HepG2 (cell line): Measurements from ENCODE around the gene PPP1R12B. TPM values are rescaled to one million over a fixed set of nuclear protein-coding genes. Genes with fewer than 3 reads are reported as not detected.
"Not testable (repeated sequence)": the region's sequence is repeated elsewhere in the genome, so short reads cannot be mapped to it uniquely, and the experiment has no call there.

Experiments used
- ATAC-seq: fragments of 200-7000 bp; cut with Tn5 transposase; 3 replicates; pipeline ENCODE4 v1.9.1; 2020; ENCODE audit warnings: mild to moderate bottlenecking, moderate library complexity
- BruUV-seq: library from RNA; stranded (reverse); fragments of 400-500 nt; replicated peaks from 2 replicates; lab custom pipeline; 2021; lab: Mats Ljungman, UMichigan
- CTCF ChIA-PET: fragments of 300-600 bp; formaldehyde crosslinking; extraction: SDS; loops from one replicate; lab custom pipeline; 2021; ENCODE audit warnings: low total read pairs, inconsistent platforms, low intra/inter-chr PET ratio; lab: Yijun Ruan, JAX
- POLR2A ChIA-PET: fragments of 350-600 bp; sonication (Branson Sonifier 250); formaldehyde crosslinking; loops from one replicate; lab custom pipeline; 2020; ENCODE audit warnings: antibody characterized with exemption, inconsistent platforms; lab: Yijun Ruan, JAX
- DNase-seq: peaks from one replicate; pipeline ENCODE4 v3.0.0-alpha.2; 2015; ENCODE audit warnings: low spot score
- FAIRE-seq: peaks from 3 replicates; lab custom pipeline; 2011; peaks lifted over from hg19 to GRCh38; lab: Jason Lieb, UNC
- H2AFZ ChIP-seq: one replicate; pipeline ENCODE4 v1.6.1; 2011; ENCODE audit warnings: low read length, inconsistent platforms
- H3K27ac ChIP-seq: fragments of 300-600 bp; 3 replicates; pipeline ENCODE4 v1.8.0; 2011; ENCODE audit warnings: mixed run types, mild to moderate bottlenecking, mixed read lengths, low read length, inconsistent platforms; ENCODE audit not compliant: insufficient read depth; ENCODE audit errors: extremely low read length
- H3K27me3 ChIP-seq, 2 experiments: fragments of 200-600 bp in 1 of 2; 2 replicates in 1 of 2; 3 replicates in 1 of 2; pipeline versions ENCODE4 v1.6.0 to v1.8.0; 2011; ENCODE audit warnings: low read length in 2 of 2, mild to moderate bottlenecking in 2 of 2, moderate library complexity in 2 of 2, inconsistent platforms in 1 of 2; ENCODE audit not compliant: insufficient read depth in 2 of 2, control insufficient read depth in 1 of 2
- H3K36me3 ChIP-seq, 2 experiments: fragments of 200-600 bp in 1 of 2; replicated peaks in 1 of 2; 2 replicates in 1 of 2; 3 replicates in 1 of 2; pipeline versions ENCODE4 v1.5.1 to v1.8.0; 2011; ENCODE audit warnings: low read length in 2 of 2, inconsistent platforms in 1 of 2; ENCODE audit not compliant: insufficient read depth in 2 of 2, control insufficient read depth in 1 of 2
- H3K4me1 ChIP-seq: 2 replicates; pipeline ENCODE4 v1.5.1; 2012; ENCODE audit warnings: low read length, inconsistent platforms; ENCODE audit not compliant: insufficient read depth
- H3K4me2 ChIP-seq: 2 replicates; pipeline ENCODE4 v1.6.0; 2011; ENCODE audit warnings: low read depth, low read length, inconsistent platforms
- H3K4me3 ChIP-seq, 3 experiments: fragments of 200-600 bp in 1 of 3; sonication (generic), shearing (Covaris generic) in 1 of 3; replicated peaks in 1 of 3; 2 replicates each; pipeline ENCODE4 v1.5.1; 2011 to 2016; ENCODE audit warnings: low read length in 3 of 3, inconsistent platforms in 2 of 3, low read depth in 2 of 3, mild to moderate bottlenecking in 2 of 3, control low read depth in 1 of 3, mixed read lengths in 1 of 3; ENCODE audit not compliant: insufficient read depth in 1 of 3
- H3K79me2 ChIP-seq: one replicate; pipeline ENCODE4 v1.6.1; 2011; ENCODE audit warnings: low read length, inconsistent platforms; ENCODE audit not compliant: insufficient read depth
- H3K9ac ChIP-seq: 2 replicates; pipeline ENCODE4 v1.6.0; 2011; ENCODE audit warnings: mild to moderate bottlenecking, low read depth, low read length, inconsistent platforms; ENCODE audit not compliant: insufficient read depth
- H3K9me3 ChIP-seq: 2 replicates; pipeline ENCODE4 v1.5.1; 2012; ENCODE audit warnings: mild to moderate bottlenecking, low read length
- H4K20me1 ChIP-seq: 2 replicates; pipeline ENCODE4 v1.6.0; 2011; ENCODE audit warnings: inconsistent platforms, mild to moderate bottlenecking, low read length, moderate library complexity; ENCODE audit not compliant: insufficient read depth
- WGBS: methylation state at CpG from one replicate; pipeline ENCODE4 v1.1.6; 2017; ENCODE audit warnings: low lambda C conversion rate; 5-methylcytosine and 5-hydroxymethylcytosine counted together
- in situ Hi-C: cut with HindIII; loops from 2 replicates; pipeline ENCODE4 v1.10.0; 2017; ENCODE audit warnings: low pct_unique_long_range_greater_than_20kb; ENCODE audit not compliant: extremely low pct_ligation_motif_present
- intact Hi-C: fragments of 100-400 bp; cut with micrococcal nuclease; formaldehyde crosslinking; loops from one replicate; pipeline ENCODE4 v1.10.0; 2022; ENCODE audit not compliant: unreplicated experiment
- polyA plus RNA-seq, 8 experiments: library from polyadenylated mRNA; depleted of rRNA in 3 of 8; stranded (reverse) in 7 of 8; unstranded in 1 of 8; fragments of >200 nt; fragmentation: Illumina TruSeq in 4 of 8; extraction: Trizol in 4 of 8; gene quantifications; 2 replicates each; pipeline versions ENCODE4 v1.2.1 to v1.2.3, GENCODE V29; 2011 to 2016; ENCODE audit warnings: low read depth in 4 of 8, missing spikeins in 1 of 8, mixed read lengths in 1 of 8; ENCODE audit not compliant: insufficient read depth in 1 of 8
- total RNA-seq, 5 experiments: library from RNA; depleted of rRNA; stranded (reverse); fragments of >200 nt; fragmentation: Illumina TruSeq; extraction: Trizol; gene quantifications; 2 replicates each; pipeline ENCODE4 v1.2.3, GENCODE V29; 2016; ENCODE audit warnings: low read depth in 1 of 5
- TF ChIP-seq, protein P1 (sequence below): sonication (generic); formaldehyde crosslinking; IDR thresholded peaks from 2 replicates; pipeline ENCODE4 v1.5.0; 2020; ENCODE audit warnings: mild to moderate bottlenecking, missing genetic modification reagents
- TF ChIP-seq, protein P2 (sequence below): sonication (generic); formaldehyde crosslinking; conservative IDR thresholded peaks from 2 replicates; pipeline ENCODE4 v1.8.0; 2022; ENCODE audit warnings: low read depth, missing genetic modification reagents
- TF ChIP-seq, protein P3 (sequence below): IDR thresholded peaks from 2 replicates; pipeline ENCODE4 v1.6.1; 2016; ENCODE audit warnings: low read depth

The PPP1R12B gene
- total and polyA plus RNA-seq, 2 of the 13 experiments (the other 11 are each of a cell fraction or from before 2014, with no cell fraction given), result 12.0 to 13.6 TPM

DNA sequence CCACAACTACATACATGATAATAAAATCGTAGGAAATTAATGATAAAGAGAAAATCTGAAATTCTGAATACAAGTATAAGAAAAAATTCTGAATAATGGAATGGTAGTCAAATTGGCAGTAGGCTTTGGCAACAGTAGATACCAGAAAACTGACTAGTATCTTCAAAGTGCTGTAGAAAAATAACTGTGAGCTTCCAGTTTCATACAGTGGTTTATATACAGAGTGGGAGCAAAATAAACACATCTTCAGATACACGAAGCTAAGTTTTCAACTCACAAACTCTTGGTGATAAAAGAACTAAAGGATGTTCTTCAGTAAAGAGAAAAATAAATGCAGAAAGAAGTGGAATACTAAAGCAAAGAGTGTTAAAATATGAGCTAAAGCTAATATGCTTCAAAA lies 173.4 kb downstream of the PPP1R12B start:
- Histone ChIP-seq H3K4me3 (no peak overlapping the region), H4K20me1 (no peaks in the 10 kb centered on the region), H3K36me3 (no peaks in the 10 kb centered on the region), H3K9ac (no peak overlapping the region), H2AFZ (no peak overlapping the region), H3K79me2 (no peaks in the 10 kb centered on the region), H3K27ac (no peak overlapping the region), H3K4me2 (no peak overlapping the region), H3K27me3 (no peaks in the 10 kb centered on the region), H3K9me3 (no peaks in the 10 kb centered on the region), H3K4me1 (peaks cover 10% of the 10 kb centered on the region)
- no peak for ATAC-seq
- ChIA-PET POLR2A (no interaction called here), CTCF (no interaction called here)
- TF ChIP-seq, protein P1, sequence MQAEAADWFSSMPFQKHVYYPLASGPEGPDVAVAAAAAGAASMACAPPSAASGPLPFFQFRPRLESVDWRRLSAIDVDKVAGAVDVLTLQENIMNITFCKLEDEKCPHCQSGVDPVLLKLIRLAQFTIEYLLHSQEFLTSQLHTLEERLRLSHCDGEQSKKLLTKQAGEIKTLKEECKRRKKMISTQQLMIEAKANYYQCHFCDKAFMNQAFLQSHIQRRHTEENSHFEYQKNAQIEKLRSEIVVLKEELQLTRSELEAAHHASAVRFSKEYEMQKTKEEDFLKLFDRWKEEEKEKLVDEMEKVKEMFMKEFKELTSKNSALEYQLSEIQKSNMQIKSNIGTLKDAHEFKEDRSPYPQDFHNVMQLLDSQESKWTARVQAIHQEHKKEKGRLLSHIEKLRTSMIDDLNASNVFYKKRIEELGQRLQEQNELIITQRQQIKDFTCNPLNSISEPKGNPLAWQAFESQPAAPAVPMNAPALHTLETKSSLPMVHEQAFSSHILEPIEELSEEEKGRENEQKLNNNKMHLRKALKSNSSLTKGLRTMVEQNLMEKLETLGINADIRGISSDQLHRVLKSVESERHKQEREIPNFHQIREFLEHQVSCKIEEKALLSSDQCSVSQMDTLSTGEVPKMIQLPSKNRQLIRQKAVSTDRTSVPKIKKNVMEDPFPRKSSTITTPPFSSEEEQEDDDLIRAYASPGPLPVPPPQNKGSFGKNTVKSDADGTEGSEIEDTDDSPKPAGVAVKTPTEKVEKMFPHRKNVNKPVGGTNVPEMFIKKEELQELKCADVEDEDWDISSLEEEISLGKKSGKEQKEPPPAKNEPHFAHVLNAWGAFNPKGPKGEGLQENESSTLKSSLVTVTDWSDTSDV (CRISPR knock-in tag), result no peak
- TF ChIP-seq, protein P2, sequence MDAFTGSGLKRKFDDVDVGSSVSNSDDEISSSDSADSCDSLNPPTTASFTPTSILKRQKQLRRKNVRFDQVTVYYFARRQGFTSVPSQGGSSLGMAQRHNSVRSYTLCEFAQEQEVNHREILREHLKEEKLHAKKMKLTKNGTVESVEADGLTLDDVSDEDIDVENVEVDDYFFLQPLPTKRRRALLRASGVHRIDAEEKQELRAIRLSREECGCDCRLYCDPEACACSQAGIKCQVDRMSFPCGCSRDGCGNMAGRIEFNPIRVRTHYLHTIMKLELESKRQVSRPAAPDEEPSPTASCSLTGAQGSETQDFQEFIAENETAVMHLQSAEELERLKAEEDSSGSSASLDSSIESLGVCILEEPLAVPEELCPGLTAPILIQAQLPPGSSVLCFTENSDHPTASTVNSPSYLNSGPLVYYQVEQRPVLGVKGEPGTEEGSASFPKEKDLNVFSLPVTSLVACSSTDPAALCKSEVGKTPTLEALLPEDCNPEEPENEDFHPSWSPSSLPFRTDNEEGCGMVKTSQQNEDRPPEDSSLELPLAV (CRISPR knock-in tag), result no peak
- TF ChIP-seq, protein P3, sequence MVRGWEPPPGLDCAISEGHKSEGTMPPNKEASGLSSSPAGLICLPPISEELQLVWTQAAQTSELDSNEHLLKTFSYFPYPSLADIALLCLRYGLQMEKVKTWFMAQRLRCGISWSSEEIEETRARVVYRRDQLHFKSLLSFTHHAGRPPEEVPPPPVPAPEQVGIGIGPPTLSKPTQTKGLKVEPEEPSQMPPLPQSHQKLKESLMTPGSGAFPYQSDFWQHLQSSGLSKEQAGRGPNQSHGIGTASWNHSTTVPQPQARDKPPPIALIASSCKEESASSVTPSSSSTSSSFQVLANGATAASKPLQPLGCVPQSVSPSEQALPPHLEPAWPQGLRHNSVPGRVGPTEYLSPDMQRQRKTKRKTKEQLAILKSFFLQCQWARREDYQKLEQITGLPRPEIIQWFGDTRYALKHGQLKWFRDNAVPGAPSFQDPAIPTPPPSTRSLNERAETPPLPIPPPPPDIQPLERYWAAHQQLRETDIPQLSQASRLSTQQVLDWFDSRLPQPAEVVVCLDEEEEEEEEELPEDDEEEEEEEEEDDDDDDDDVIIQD (CRISPR knock-in tag), result no peak
- in situ Hi-C loops (no loop called here), intact Hi-C loops (no loop called here)
- FAIRE-seq, result no peak
- DNase-seq, result no peak
- 90% methylated on average over 2 of the region's 2 CpGs for WGBS
- no TSS peak for BruUV-seq

DNA sequence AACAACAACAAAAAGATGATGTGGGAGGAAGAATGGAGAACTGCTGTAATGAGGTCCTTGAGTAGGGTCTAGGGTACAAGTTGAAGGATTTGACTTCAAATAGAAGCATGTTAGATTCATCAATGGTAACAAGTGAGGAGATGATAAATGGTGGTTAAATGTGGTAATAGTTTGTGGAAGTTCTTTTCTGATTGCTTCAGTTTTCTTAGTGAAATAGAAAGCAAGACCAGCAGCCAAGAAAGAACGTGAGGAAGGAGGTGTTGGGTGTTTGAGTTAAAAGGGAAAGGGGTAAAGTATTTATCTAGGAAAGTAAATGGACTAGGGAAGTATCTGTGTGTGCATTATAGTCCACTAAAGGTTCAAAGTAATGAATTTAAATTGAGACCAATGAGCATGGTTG lies 177.6 kb downstream of the PPP1R12B start:
- intact Hi-C loops, ATAC-seq, BruUV-seq, H3K27ac ChIP-seq, H3K9ac ChIP-seq, H3K36me3 ChIP-seq, in situ Hi-C loops, POLR2A ChIA-PET, H2AFZ ChIP-seq, CTCF ChIA-PET, FAIRE-seq, H4K20me1 ChIP-seq, H3K79me2 ChIP-seq, H3K27me3 ChIP-seq, DNase-seq, H3K9me3 ChIP-seq, H3K4me1 ChIP-seq, H3K4me3 ChIP-seq, H3K4me2 ChIP-seq: not testable (repeated sequence)
- 97% methylated on average over 1 of the region's 1 CpG for WGBS

DNA sequence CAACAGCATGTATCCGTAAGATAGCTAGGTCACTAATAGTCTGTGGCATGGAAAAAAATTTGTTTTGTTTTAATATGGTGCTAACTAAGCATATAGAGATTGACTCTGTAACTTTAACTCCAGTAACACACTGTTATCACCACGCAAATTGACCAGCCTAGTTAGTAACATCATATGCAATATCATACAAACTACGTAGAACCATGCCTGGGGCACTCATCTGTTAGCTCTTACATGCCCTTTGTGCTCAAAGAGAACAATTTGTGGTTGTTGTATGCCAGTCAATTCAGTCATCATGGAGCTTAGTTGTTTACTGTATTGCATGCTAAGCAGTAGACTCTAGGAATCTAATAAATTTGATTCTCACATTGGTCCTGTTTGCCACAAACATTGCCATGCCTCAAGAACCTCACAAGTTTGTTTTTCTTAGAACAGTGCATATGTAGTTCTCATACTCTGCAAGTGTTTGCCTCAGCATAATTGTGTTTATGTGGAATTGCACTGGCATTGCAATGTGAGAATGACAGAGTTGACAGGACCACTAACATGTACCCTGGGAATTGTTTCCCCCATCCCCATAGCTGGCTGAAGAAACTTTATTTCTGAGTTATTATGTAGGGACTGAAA lies 179.7 kb downstream of the PPP1R12B start:
- not testable (repeated sequence) for FAIRE-seq

More for the DNA sequence above, 179.7 kb downstream of the PPP1R12B start:
- 98% methylated on average over 3 of the region's 3 CpGs for whole genome bisulfite sequencing
- POLR2A ChIA-PET, ATAC-seq, in situ Hi-C loops, H3K4me3 ChIP-seq, H3K9me3 ChIP-seq, H3K27ac ChIP-seq, CTCF ChIA-PET, intact Hi-C loops, H3K79me2 ChIP-seq, H3K27me3 ChIP-seq, H4K20me1 ChIP-seq, H2AFZ ChIP-seq, H3K4me2 ChIP-seq, DNase-seq, H3K4me1 ChIP-seq, H3K36me3 ChIP-seq, H3K9ac ChIP-seq, BruUV-seq: not testable (repeated sequence)
